HepG2 (cell line): ENCODE data around the gene ACOT13. TPM values are rescaled to one million over a fixed set of nuclear protein-coding genes. Genes with fewer than 3 reads are reported as not detected.

Source experiments
- ASH2L ChIP-seq: fragments of 300-600, 200-600 bp; sonication (generic); IDR thresholded peaks from 2 replicates; pipeline ENCODE4 v1.7.0; 2017; ENCODE audit warnings: low read depth, mild to moderate bottlenecking, moderate library complexity, mixed read lengths, low read length; ENCODE audit not compliant: insufficient read length
- CHD2 ChIP-seq: IDR thresholded peaks from 2 replicates; pipeline ENCODE4 v1.6.1; 2011; ENCODE audit warnings: low read depth, low read length, improper control_type of control experiment
- FOXK2 ChIP-seq: fragments of 450-650 bp; IDR thresholded peaks from 2 replicates; pipeline ENCODE4 v1.6.1; 2016
- HMG20A ChIP-seq: IDR thresholded peaks from 2 replicates; pipeline ENCODE4 v1.6.1; 2016; ENCODE audit warnings: borderline replicate concordance
- IKZF4 ChIP-seq: sonication (generic); formaldehyde crosslinking; IDR thresholded peaks from 2 replicates; pipeline ENCODE4 v1.5.1; 2020; ENCODE audit warnings: borderline replicate concordance, mild to moderate bottlenecking, low read depth, missing genetic modification reagents; ENCODE audit errors: not compliant biosample characterization
- NFIB ChIP-seq: sonication (generic); formaldehyde crosslinking; IDR thresholded peaks from 2 replicates; pipeline ENCODE4 v1.9.0; 2021; ENCODE audit warnings: missing genetic modification reagents, mild to moderate bottlenecking, borderline replicate concordance
- NFKB2 ChIP-seq: sonication (generic); formaldehyde crosslinking; IDR thresholded peaks from 2 replicates; pipeline ENCODE4 v1.4.0; 2020; ENCODE audit warnings: missing genetic modification reagents, borderline replicate concordance
- RAD51 ChIP-seq: fragments of 450-650 bp; IDR thresholded peaks from 2 replicates; pipeline ENCODE4 v1.6.1; 2016; ENCODE audit warnings: borderline replicate concordance
- U2AF1 ChIP-seq: fragments of 200-400 bp; formaldehyde crosslinking; optimal IDR thresholded peaks from 2 replicates; pipeline ENCODE3; 2017; ENCODE audit warnings: mild to moderate bottlenecking, low read depth, low read length
- U2AF2 ChIP-seq: fragments of 200-400 bp; formaldehyde crosslinking; IDR thresholded peaks from 2 replicates; pipeline ENCODE4 v1.6.1; 2017; ENCODE audit warnings: low read depth, mild to moderate bottlenecking, low read length
- YEATS2 ChIP-seq: sonication (generic); formaldehyde crosslinking; IDR thresholded peaks from 2 replicates; pipeline ENCODE4 v1.4.0; 2020; ENCODE audit warnings: missing genetic modification reagents, borderline replicate concordance
- ZNF547 ChIP-seq: sonication (generic); formaldehyde crosslinking; IDR thresholded peaks from 2 replicates; pipeline ENCODE4 v1.5.1; 2020; ENCODE audit warnings: mild to moderate bottlenecking, missing genetic modification reagents
- polyA plus RNA-seq, 8 experiments: library from polyadenylated mRNA; depleted of rRNA in 3 of 8; stranded (reverse) in 7 of 8; unstranded in 1 of 8; fragments of >200 nt; fragmentation: Illumina TruSeq in 4 of 8; extraction: Trizol in 4 of 8; gene quantifications; 2 replicates each; pipeline versions ENCODE4 v1.2.1 to v1.2.3, GENCODE V29; 2011 to 2016; ENCODE audit warnings: low read depth in 4 of 8, missing spikeins in 1 of 8, mixed read lengths in 1 of 8; ENCODE audit not compliant: insufficient read depth in 1 of 8
- total RNA-seq, 5 experiments: library from RNA; depleted of rRNA; stranded (reverse); fragments of >200 nt; fragmentation: Illumina TruSeq; extraction: Trizol; gene quantifications; 2 replicates each; pipeline ENCODE4 v1.2.3, GENCODE V29; 2016; ENCODE audit warnings: low read depth in 1 of 5
- TF ChIP-seq, protein P1 (sequence below): sonication (generic); formaldehyde crosslinking; IDR thresholded peaks from 2 replicates; pipeline ENCODE4 v1.5.0; 2020; ENCODE audit warnings: mild to moderate bottlenecking, missing genetic modification reagents
- TF ChIP-seq, protein P2 (sequence below), 2 experiments: IDR thresholded peaks; 2 replicates each; pipeline ENCODE4 v1.6.1; 2011 to 2012; ENCODE audit warnings: low read length in 2 of 2, borderline replicate concordance in 1 of 2, low read depth in 1 of 2, mild to moderate bottlenecking in 1 of 2, moderate library complexity in 1 of 2
- TF ChIP-seq, protein P3 (sequence below): fragments of 450-650 bp; IDR thresholded peaks from 2 replicates; pipeline ENCODE4 v1.6.1; 2016
- TF ChIP-seq, protein P4 (sequence below): sonication (generic); formaldehyde crosslinking; IDR thresholded peaks from 2 replicates; pipeline ENCODE4 v1.8.1; 2023; ENCODE audit warnings: mild to moderate bottlenecking, moderate library complexity, missing genetic modification reagents

Gene ACOT13
- total and polyA plus RNA-seq, 2 of the 13 experiments (the other 11 are each of a cell fraction or from before 2014, with no cell fraction given): 31.5 to 45.1 TPM

DNA sequence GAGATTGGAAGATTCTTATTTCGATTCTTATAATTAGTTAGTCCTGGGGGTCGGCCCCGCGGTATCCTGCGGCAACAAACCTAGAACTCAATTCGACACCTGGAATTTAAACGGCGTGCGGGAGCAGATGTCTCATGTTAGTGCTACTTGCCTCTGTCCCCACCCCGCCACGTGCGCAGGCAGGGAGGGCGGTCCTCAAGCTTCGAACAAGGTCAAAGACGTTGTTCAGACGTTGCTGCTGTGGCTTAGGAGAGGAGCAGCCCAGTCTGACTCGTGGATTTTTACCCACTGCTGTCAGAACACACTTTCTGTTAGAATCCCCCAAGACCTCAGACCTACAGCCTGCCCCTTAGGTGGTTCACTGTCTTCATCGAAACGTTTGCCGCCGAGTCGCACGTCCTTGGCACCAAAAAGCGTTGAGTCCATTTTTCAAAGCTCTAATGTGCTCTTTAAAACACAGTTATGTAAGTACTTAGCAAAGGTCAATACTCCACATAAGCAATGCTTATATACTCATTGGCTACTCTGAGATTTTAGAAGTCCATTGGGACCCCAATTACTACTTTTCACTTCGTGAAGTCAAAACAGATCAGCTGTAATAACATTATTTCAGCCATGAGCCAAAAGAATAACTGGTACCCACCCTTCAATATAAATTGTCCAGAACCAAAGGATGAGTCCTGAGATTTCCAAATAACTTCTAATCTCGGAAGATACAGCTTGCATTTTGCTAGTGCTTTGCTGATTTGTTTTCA, 54.8 kb downstream of the ACOT13 start (continued):
- TF ChIP-seq, protein P1, sequence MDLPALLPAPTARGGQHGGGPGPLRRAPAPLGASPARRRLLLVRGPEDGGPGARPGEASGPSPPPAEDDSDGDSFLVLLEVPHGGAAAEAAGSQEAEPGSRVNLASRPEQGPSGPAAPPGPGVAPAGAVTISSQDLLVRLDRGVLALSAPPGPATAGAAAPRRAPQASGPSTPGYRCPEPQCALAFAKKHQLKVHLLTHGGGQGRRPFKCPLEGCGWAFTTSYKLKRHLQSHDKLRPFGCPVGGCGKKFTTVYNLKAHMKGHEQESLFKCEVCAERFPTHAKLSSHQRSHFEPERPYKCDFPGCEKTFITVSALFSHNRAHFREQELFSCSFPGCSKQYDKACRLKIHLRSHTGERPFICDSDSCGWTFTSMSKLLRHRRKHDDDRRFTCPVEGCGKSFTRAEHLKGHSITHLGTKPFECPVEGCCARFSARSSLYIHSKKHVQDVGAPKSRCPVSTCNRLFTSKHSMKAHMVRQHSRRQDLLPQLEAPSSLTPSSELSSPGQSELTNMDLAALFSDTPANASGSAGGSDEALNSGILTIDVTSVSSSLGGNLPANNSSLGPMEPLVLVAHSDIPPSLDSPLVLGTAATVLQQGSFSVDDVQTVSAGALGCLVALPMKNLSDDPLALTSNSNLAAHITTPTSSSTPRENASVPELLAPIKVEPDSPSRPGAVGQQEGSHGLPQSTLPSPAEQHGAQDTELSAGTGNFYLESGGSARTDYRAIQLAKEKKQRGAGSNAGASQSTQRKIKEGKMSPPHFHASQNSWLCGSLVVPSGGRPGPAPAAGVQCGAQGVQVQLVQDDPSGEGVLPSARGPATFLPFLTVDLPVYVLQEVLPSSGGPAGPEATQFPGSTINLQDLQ (CRISPR knock-in tag): peak; percentile 86; the same call in 1 of the 2 replicates
- TF ChIP-seq HMG20A (CRISPR knock-in tag): peak; percentile 34; the same call in 1 of the 2 replicates
- TF ChIP-seq ZNF547: no peak; the same call in 1 of the 2 replicates
- TF ChIP-seq NFKB2 (CRISPR knock-in tag): peak; percentile 87
- TF ChIP-seq, protein P2, sequence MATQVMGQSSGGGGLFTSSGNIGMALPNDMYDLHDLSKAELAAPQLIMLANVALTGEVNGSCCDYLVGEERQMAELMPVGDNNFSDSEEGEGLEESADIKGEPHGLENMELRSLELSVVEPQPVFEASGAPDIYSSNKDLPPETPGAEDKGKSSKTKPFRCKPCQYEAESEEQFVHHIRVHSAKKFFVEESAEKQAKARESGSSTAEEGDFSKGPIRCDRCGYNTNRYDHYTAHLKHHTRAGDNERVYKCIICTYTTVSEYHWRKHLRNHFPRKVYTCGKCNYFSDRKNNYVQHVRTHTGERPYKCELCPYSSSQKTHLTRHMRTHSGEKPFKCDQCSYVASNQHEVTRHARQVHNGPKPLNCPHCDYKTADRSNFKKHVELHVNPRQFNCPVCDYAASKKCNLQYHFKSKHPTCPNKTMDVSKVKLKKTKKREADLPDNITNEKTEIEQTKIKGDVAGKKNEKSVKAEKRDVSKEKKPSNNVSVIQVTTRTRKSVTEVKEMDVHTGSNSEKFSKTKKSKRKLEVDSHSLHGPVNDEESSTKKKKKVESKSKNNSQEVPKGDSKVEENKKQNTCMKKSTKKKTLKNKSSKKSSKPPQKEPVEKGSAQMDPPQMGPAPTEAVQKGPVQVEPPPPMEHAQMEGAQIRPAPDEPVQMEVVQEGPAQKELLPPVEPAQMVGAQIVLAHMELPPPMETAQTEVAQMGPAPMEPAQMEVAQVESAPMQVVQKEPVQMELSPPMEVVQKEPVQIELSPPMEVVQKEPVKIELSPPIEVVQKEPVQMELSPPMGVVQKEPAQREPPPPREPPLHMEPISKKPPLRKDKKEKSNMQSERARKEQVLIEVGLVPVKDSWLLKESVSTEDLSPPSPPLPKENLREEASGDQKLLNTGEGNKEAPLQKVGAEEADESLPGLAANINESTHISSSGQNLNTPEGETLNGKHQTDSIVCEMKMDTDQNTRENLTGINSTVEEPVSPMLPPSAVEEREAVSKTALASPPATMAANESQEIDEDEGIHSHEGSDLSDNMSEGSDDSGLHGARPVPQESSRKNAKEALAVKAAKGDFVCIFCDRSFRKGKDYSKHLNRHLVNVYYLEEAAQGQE (IDR thresholded peaks at IDR 0.05; ENCODE audit: borderline replicate concordance in 1 of 2, low read depth in 1 of 2, low read length in 2 of 2): 0 out of 4 replicates have a peak, but pooled peaks of 1 of the 2 experiments have one; percentile 44
- TF ChIP-seq CHD2: no peak; the same call in 1 of the 2 replicates
- TF ChIP-seq ASH2L: peak; percentile 75
- no peak for TF ChIP-seq U2AF1
- TF ChIP-seq NFIB (CRISPR knock-in tag): no peak
- TF ChIP-seq, protein P3, sequence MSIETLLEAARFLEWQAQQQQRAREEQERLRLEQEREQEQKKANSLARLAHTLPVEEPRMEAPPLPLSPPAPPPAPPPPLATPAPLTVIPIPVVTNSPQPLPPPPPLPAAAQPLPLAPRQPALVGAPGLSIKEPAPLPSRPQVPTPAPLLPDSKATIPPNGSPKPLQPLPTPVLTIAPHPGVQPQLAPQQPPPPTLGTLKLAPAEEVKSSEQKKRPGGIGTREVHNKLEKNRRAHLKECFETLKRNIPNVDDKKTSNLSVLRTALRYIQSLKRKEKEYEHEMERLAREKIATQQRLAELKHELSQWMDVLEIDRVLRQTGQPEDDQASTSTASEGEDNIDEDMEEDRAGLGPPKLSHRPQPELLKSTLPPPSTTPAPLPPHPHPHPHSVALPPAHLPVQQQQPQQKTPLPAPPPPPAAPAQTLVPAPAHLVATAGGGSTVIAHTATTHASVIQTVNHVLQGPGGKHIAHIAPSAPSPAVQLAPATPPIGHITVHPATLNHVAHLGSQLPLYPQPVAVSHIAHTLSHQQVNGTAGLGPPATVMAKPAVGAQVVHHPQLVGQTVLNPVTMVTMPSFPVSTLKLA: peak; percentile 90
- TF ChIP-seq, protein P4, sequence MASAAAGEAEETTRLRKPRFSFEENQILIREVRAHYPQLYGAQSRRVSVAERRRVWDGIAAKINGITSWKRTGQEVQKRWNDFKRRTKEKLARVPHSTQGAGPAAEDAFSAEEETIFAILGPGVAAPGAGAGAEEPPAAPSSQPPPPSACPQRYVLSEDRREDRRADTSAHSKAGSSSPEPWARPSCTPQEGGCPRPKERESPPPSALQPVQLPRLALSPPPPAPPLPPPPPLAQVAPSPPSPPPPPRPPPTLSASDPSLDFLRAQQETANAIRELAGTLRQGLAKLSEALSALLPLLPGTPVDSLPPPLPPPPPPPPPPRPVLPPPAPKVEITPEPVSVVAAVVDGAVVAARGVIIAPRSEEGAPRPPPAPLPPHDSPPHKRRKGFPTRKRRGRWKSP (CRISPR knock-in tag): peak; percentile 34; the same call in 1 of the 2 replicates
- TF ChIP-seq YEATS2 (CRISPR knock-in tag): no peak; the same call in 1 of the 2 replicates
- TF ChIP-seq U2AF2: peak; percentile 92; the same call in 1 of the 2 replicates
- TF ChIP-seq RAD51: no peak
- TF ChIP-seq IKZF4: peak; percentile 86
- no peak for TF ChIP-seq FOXK2
